ENCODE data around the gene CRYGB. TPM values are rescaled to one million over a fixed set of nuclear protein-coding genes. Genes with fewer than 3 reads are reported as not detected.
"Not testable (repeated sequence)": the region's sequence is repeated elsewhere in the genome, so short reads cannot be mapped to it uniquely, and the experiment has no call there.

CRYGB gene
- total RNA-seq, 1 donor from 2014 or later, result not detected

GRCh38 chr2:208112969-208113368 lies 33.0 kb downstream of the CRYGB start:
- no peaks in the 10 kb centered on the region for H4K20me1 ChIP-seq (ENCODE audit: low read depth)
- no peaks in the 10 kb centered on the region for H3K79me2 ChIP-seq (ENCODE audit: low read depth)
- Mint-ChIP-seq H3K4me1 (peaks cover 18% of the 10 kb centered on the region), H3K36me3 (no peaks in the 10 kb centered on the region), H3K27ac (no peak overlapping the region), H3K27me3 (ENCODE audit: insufficient read depth, low read depth) (peaks cover 8% of the 10 kb centered on the region), H3K4me3 (no peak overlapping the region), H3K9me3 (peaks cover 7% of the 10 kb centered on the region)
- no peaks in the 10 kb centered on the region for H3K9me3 ChIP-seq (ENCODE audit: low read depth)
- H3K4me3 ChIP-seq, result peak overlapping the region; percentile 16
- no peak overlapping the region for H3K27ac ChIP-seq
- no peaks in the 10 kb centered on the region for H3K36me3 ChIP-seq
- peaks cover 12% of the 10 kb centered on the region for H3K4me1 ChIP-seq
- H3F3A ChIP-seq (ENCODE audit: low read depth), result peaks cover 21% of the 10 kb centered on the region
- peak; percentile 24 for DNase-seq (ENCODE audit: low spot score)
- TF ChIP-seq EZH2 (IDR thresholded peaks at IDR 0.05) (no peak), CTCF (IDR thresholded peaks at IDR 0.05) (no peak), EZH2phosphoT487 (IDR thresholded peaks at IDR 0.05) (no peak)
- H3K9ac ChIP-seq, result no peak overlapping the region
- peak overlapping the region; percentile 70 for H2AFZ ChIP-seq (replicated peaks)
- H3K27me3 ChIP-seq, result no peaks in the 10 kb centered on the region
- H3K4me2 ChIP-seq, result peak overlapping the region; percentile 64

- not testable (repeated sequence) for H3K9me3 Mint-ChIP-seq; H4K20me1 ChIP-seq (ENCODE audit: low read depth); H3K27ac ChIP-seq; H3K79me2 ChIP-seq (ENCODE audit: low read depth); H2AFZ ChIP-seq (replicated peaks); H3K36me3 Mint-ChIP-seq; H3K27me3 ChIP-seq; H3K27ac Mint-ChIP-seq; H3K36me3 ChIP-seq; H3K9ac ChIP-seq; H3K4me3 Mint-ChIP-seq; H3K9me3 ChIP-seq (ENCODE audit: low read depth); H3K27me3 Mint-ChIP-seq (ENCODE audit: insufficient read depth, low read depth)
- Histone ChIP-seq H3K4me3 (peak overlapping the region; percentile 16), H3K4me1 (peaks cover 12% of the 10 kb centered on the region), H3F3A (ENCODE audit: low read depth) (peaks cover 21% of the 10 kb centered on the region), H3K4me2 (peak overlapping the region; percentile 64)
- DNase-seq (ENCODE audit: low spot score), result peak; percentile 14
- peaks cover 16% of the 10 kb centered on the region for H3K4me1 Mint-ChIP-seq
Observed at GRCh38 chr2:208112273-208112745, 33.6 kb downstream of the CRYGB start.

GRCh38 chr2:208103616-208104015 lies 42.3 kb downstream of the CRYGB start:
- H4K20me1 ChIP-seq (ENCODE audit: low read depth), result no peaks in the 10 kb centered on the region
- Mint-ChIP-seq H3K4me1 (peaks cover 11% of the 10 kb centered on the region), H3K4me3 (no peak overlapping the region), H3K9me3 (peaks cover 2% of the 10 kb centered on the region), H3K27ac (no peak overlapping the region), H3K27me3 (ENCODE audit: insufficient read depth, low read depth) (peaks cover 4% of the 10 kb centered on the region), H3K36me3 (no peaks in the 10 kb centered on the region)
- H3K9me3 ChIP-seq (ENCODE audit: low read depth), result no peaks in the 10 kb centered on the region
- H3K79me2 ChIP-seq (ENCODE audit: low read depth), result no peaks in the 10 kb centered on the region
- H3K4me3 ChIP-seq, result no peak overlapping the region
- H3K9ac ChIP-seq, result no peak overlapping the region
- H3K27me3 ChIP-seq, result no peaks in the 10 kb centered on the region
- H3K27ac ChIP-seq, result peak overlapping the region; percentile 25
- peak; percentile 41 for DNase-seq (ENCODE audit: low spot score)
- H3K4me1 ChIP-seq, result peaks cover 8% of the 10 kb centered on the region
- H2AFZ ChIP-seq (replicated peaks), result no peak overlapping the region
- no peak for TF ChIP-seq CTCF (IDR thresholded peaks at IDR 0.05)
- TF ChIP-seq EZH2 (IDR thresholded peaks at IDR 0.05), result no peak
- TF ChIP-seq EZH2phosphoT487 (IDR thresholded peaks at IDR 0.05), result no peak
- peaks cover 20% of the 10 kb centered on the region for H3F3A ChIP-seq (ENCODE audit: low read depth)
- no peak overlapping the region for H3K4me2 ChIP-seq
- no peaks in the 10 kb centered on the region for H3K36me3 ChIP-seq

- H3K36me3 Mint-ChIP-seq, result no peaks in the 10 kb centered on the region
- peaks cover 2% of the 10 kb centered on the region for H3K9me3 Mint-ChIP-seq
- peaks cover 11% of the 10 kb centered on the region for H3K4me1 Mint-ChIP-seq
- H2AFZ ChIP-seq (replicated peaks), result no peak overlapping the region
- no peaks in the 10 kb centered on the region for H3K27me3 ChIP-seq
- peaks cover 20% of the 10 kb centered on the region for H3F3A ChIP-seq (ENCODE audit: low read depth)
- H3K4me2 ChIP-seq, result no peak overlapping the region
- no peaks in the 10 kb centered on the region for H4K20me1 ChIP-seq (ENCODE audit: low read depth)
- DNase-seq (ENCODE audit: low spot score), result peak; percentile 38
- H3K27ac Mint-ChIP-seq, result no peak overlapping the region
- no peaks in the 10 kb centered on the region for H3K36me3 ChIP-seq
- TF ChIP-seq CTCF (IDR thresholded peaks at IDR 0.05) (peak; percentile 63), EZH2 (IDR thresholded peaks at IDR 0.05) (no peak), EZH2phosphoT487 (IDR thresholded peaks at IDR 0.05) (no peak)
- H3K4me3 ChIP-seq, result no peak overlapping the region
- H3K4me1 ChIP-seq, result peaks cover 8% of the 10 kb centered on the region
- no peaks in the 10 kb centered on the region for H3K79me2 ChIP-seq (ENCODE audit: low read depth)
- H3K9me3 ChIP-seq (ENCODE audit: low read depth), result no peaks in the 10 kb centered on the region
- no peak overlapping the region for H3K27ac ChIP-seq
- H3K9ac ChIP-seq, result no peak overlapping the region
- peaks cover 7% of the 10 kb centered on the region for H3K27me3 Mint-ChIP-seq (ENCODE audit: insufficient read depth, low read depth)
- H3K4me3 Mint-ChIP-seq, result no peak overlapping the region
Observed at GRCh38 chr2:208101716-208102631, 44.0 kb downstream of the CRYGB start.
